ENCODE measurements around the gene HBD. TPM values are rescaled to one million over a fixed set of nuclear protein-coding genes. Genes with fewer than 3 reads are reported as not detected.

HBD gene
- total and polyA plus RNA-seq, 2 donors from 2014 or later, result 1.3 to 5.6 TPM

GRCh38 chr11:5203366-5203765 lies 30.9 kb downstream of the HBD start:
- TF ChIP-seq CTCF (IDR thresholded peaks at IDR 0.05; ENCODE audit: borderline replicate concordance, extremely low read depth, insufficient read depth), result no peak

DNA sequence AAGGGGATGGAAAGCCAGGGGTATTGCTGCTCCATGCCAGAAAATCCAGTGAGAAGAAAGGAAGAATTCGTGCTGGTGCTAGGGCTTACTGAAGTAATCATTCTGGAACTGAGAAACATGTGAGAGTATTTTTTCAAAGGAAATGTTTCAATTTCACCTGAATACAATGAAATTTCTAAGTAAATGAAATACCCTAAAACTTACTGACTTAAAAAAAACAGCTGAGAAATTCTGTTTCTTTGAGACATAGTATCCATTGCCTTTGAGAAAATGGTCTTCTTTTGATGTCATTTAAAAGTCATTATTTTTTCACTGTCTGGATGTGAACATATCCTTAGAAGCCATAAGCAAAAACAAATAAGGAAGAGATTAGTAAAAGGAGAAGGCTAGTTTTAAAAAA lies 33.7 kb downstream of the HBD start, which contains the start of gene OR51V1:
Gene OR51V1, minus strand, starts transcription at position 101 of the 400 bp plus-strand sequence. Its CDS starts 0 bp downstream, at position 101.
- DNase-seq, result no peak
- no peaks in the 10 kb centered on the region for H3K36me3 ChIP-seq (ENCODE audit: control insufficient read depth in 2 of 3, insufficient read depth in 3 of 3, low read length in 3 of 3)

More at GRCh38 chr11:5203366-5203765, 30.9 kb downstream of the HBD start:
- intact Hi-C loops (cut with DNase I), result no loop called here
- Histone ChIP-seq H3K4me3 (ENCODE audit: low read length in 3 of 3) (no peak overlapping the region), H3K4me1 (ENCODE audit: control insufficient read depth in 2 of 3, insufficient read depth in 2 of 3, low read depth in 1 of 3, low read length in 3 of 3) (no peaks in the 10 kb centered on the region), H3K27me3 (ENCODE audit: control insufficient read depth, insufficient read depth, low read length) (no peaks in the 10 kb centered on the region), H3K9me3 (ENCODE audit: control insufficient read depth in 2 of 3, insufficient read depth in 1 of 3, low read length in 3 of 3) (no peaks in the 10 kb centered on the region), H3K9ac (ENCODE audit: low read length in 3 of 3) (no peak overlapping the region), H3K36me3 (ENCODE audit: control insufficient read depth in 2 of 3, insufficient read depth in 3 of 3, low read length in 3 of 3) (no peaks in the 10 kb centered on the region), H3K27ac (ENCODE audit: low read depth in 2 of 2, low read length in 2 of 2) (no peak overlapping the region)
- FAIRE-seq (no peak), DNase-seq (no peak)

DNA sequence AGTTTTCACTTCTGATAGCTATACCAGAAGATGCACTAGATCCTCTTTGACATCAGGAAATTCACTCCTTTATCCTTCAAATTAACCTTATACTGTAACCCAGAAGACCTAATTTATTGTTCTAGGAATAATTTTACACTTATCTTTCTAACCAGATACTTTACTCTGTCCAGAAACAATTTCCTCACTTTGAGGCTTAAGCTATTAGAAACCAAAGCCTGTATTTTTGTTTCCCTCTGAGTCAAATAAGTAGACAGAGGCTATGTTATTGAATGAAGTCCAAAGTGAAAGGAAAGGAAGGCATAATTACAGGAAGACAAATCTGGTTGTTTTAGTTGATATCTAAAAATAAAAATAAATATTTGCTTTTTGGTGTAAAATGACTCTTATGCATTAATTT lies 36.0 kb downstream of the HBD start:
- no peaks in the 10 kb centered on the region for H3K27me3 ChIP-seq (ENCODE audit: control insufficient read depth, insufficient read depth, low read length)
- FAIRE-seq (no peak), DNase-seq (no peak)
- H3K36me3 ChIP-seq (ENCODE audit: control insufficient read depth in 2 of 3, insufficient read depth in 3 of 3, low read length in 3 of 3), result no peaks in the 10 kb centered on the region
- H3K9ac ChIP-seq (ENCODE audit: low read length in 3 of 3), result no peak overlapping the region
- no peaks in the 10 kb centered on the region for H3K4me1 ChIP-seq (ENCODE audit: control insufficient read depth in 2 of 3, insufficient read depth in 2 of 3, low read depth in 1 of 3, low read length in 3 of 3)
- intact Hi-C loops (cut with DNase I), result no loop called here
- TF ChIP-seq CTCF (IDR thresholded peaks at IDR 0.05; ENCODE audit: borderline replicate concordance, extremely low read depth, insufficient read depth), result no peak
- peaks cover 0 to 3% (median 0%) of the 10 kb centered on the region in 3 donors for H3K9me3 ChIP-seq (ENCODE audit: control insufficient read depth in 2 of 3, insufficient read depth in 1 of 3, low read length in 3 of 3)
- H3K27ac ChIP-seq (ENCODE audit: low read depth in 2 of 2, low read length in 2 of 2), result no peak overlapping the region
- no peak overlapping the region for H3K4me3 ChIP-seq (ENCODE audit: low read length in 3 of 3)

More for the DNA sequence above, 33.7 kb downstream of the HBD start, which contains the start of gene OR51V1:
- no peaks in the 10 kb centered on the region for H3K4me1 ChIP-seq (ENCODE audit: control insufficient read depth in 2 of 3, insufficient read depth in 2 of 3, low read depth in 1 of 3, low read length in 3 of 3)
- no peak within 1 kb of the TSS for H3K27ac ChIP-seq (ENCODE audit: low read depth in 2 of 2, low read length in 2 of 2)
- no peak within 1 kb of the TSS for H3K4me3 ChIP-seq (ENCODE audit: low read length in 3 of 3)
- H3K27me3 ChIP-seq (ENCODE audit: control insufficient read depth, insufficient read depth, low read length), result no peaks in the 10 kb centered on the region
- H3K9me3 ChIP-seq (ENCODE audit: control insufficient read depth in 2 of 3, insufficient read depth in 1 of 3, low read length in 3 of 3), result no peaks in the 10 kb centered on the region
- no peak for TF ChIP-seq CTCF (IDR thresholded peaks at IDR 0.05; ENCODE audit: borderline replicate concordance, extremely low read depth, insufficient read depth)
- no peak for FAIRE-seq
- H3K9ac ChIP-seq (ENCODE audit: low read length in 3 of 3), result no peak within 1 kb of the TSS
- intact Hi-C loops (cut with DNase I), result no loop called here

GRCh38 chr11:5197536-5197935 lies 36.7 kb downstream of the HBD start:
- FAIRE-seq (no peak), DNase-seq (no peak)
- Histone ChIP-seq H3K27me3 (ENCODE audit: control insufficient read depth, insufficient read depth, low read length) (no peaks in the 10 kb centered on the region), H3K36me3 (ENCODE audit: control insufficient read depth in 2 of 3, insufficient read depth in 3 of 3, low read length in 3 of 3) (no peaks in the 10 kb centered on the region), H3K9me3 (ENCODE audit: control insufficient read depth in 2 of 3, insufficient read depth in 1 of 3, low read length in 3 of 3) (peaks cover 0 to 3% (median 0%) of the 10 kb centered on the region in 3 donors), H3K27ac (ENCODE audit: low read depth in 2 of 2, low read length in 2 of 2) (no peak overlapping the region), H3K4me3 (ENCODE audit: low read length in 3 of 3) (no peak overlapping the region), H3K4me1 (ENCODE audit: control insufficient read depth in 2 of 3, insufficient read depth in 2 of 3, low read depth in 1 of 3, low read length in 3 of 3) (no peaks in the 10 kb centered on the region), H3K9ac (ENCODE audit: low read length in 3 of 3) (no peak overlapping the region)
- TF ChIP-seq CTCF (IDR thresholded peaks at IDR 0.05; ENCODE audit: borderline replicate concordance, extremely low read depth, insufficient read depth), result no peak
- intact Hi-C loops (cut with DNase I), result no loop called here

Data from kidney (tissue), 14 donors.